ENCODE data around the gene OTX2.

OTX2 gene

GRCh38 chr14:56815745-56816144 is 5.5 kb upstream of the OTX2 start:
- H3K4me3 Mint-ChIP-seq, result no peak overlapping the region
- no peaks in the 10 kb centered on the region for H3K4me1 Mint-ChIP-seq
- no peak for TF ChIP-seq CTCF (IDR thresholded peaks at IDR 0.05; ENCODE audit: unreplicated experiment in 3 of 3)
- no peak overlapping the region for H3K27ac Mint-ChIP-seq
- peaks cover 100% of the 10 kb centered on the region for H3K27me3 Mint-ChIP-seq (ENCODE audit: low read depth)
- no peaks in the 10 kb centered on the region for H3K36me3 Mint-ChIP-seq (ENCODE audit: low read depth)
- peaks cover 2% of the 10 kb centered on the region for H3K9me3 Mint-ChIP-seq

- no peaks in the 10 kb centered on the region for H3K36me3 Mint-ChIP-seq (ENCODE audit: low read depth)
- no peak for TF ChIP-seq CTCF (IDR thresholded peaks at IDR 0.05; ENCODE audit: unreplicated experiment in 3 of 3)
- no peak overlapping the region for H3K4me3 Mint-ChIP-seq
These were observed 4.9 kb upstream of the OTX2 start for GRCh38 chr14:56814969-56815700.

DNA sequence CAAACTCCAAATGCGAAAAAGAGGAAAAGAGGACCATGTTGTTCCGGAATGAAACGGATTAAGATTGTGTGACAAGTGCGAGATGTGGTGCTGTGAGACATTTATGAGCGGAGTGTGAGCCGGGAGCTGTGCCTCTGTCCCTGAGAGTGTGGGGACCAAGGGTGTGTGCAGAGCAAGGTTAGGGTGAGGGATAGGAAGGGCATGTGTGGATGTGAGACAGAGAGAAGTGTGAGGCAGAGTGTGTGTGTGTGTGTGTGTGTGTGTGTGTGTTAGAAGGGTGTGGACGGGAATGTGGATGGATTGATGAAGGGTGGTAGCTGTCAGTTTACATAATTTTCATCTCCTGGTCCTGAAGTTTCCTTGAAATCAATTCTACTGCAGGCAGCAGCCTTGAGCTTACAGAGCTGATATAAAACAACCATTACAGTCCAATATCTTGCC is 4.3 kb upstream of the OTX2 start:
- Mint-ChIP-seq H3K27me3 (ENCODE audit: low read depth) (peaks cover 100% of the 10 kb centered on the region), H3K4me1 (peaks cover 6% of the 10 kb centered on the region)

More at GRCh38 chr14:56814969-56815700, 4.9 kb upstream of the OTX2 start:
- peaks cover 100% of the 10 kb centered on the region for H3K27me3 Mint-ChIP-seq (ENCODE audit: low read depth)
- H3K27ac Mint-ChIP-seq, result no peak overlapping the region
- no peaks in the 10 kb centered on the region for H3K4me1 Mint-ChIP-seq
- H3K9me3 Mint-ChIP-seq, result peaks cover 2% of the 10 kb centered on the region

GRCh38 chr14:56813143-56813551 is 2.9 kb upstream of the OTX2 start:
- no peak overlapping the region for H3K27ac Mint-ChIP-seq
- peaks cover 100% of the 10 kb centered on the region for H3K27me3 Mint-ChIP-seq (ENCODE audit: low read depth)
- no peak overlapping the region for H3K4me3 Mint-ChIP-seq
- H3K36me3 Mint-ChIP-seq (ENCODE audit: low read depth), result no peaks in the 10 kb centered on the region
- H3K9me3 Mint-ChIP-seq, result peaks cover 2% of the 10 kb centered on the region
- TF ChIP-seq CTCF (IDR thresholded peaks at IDR 0.05; ENCODE audit: unreplicated experiment in 3 of 3), result no peak
- peaks cover 14% of the 10 kb centered on the region for H3K4me1 Mint-ChIP-seq

More for the DNA sequence above, 4.3 kb upstream of the OTX2 start:
- Mint-ChIP-seq H3K27ac (no peak overlapping the region), H3K9me3 (peaks cover 2% of the 10 kb centered on the region), H3K4me3 (no peak overlapping the region), H3K36me3 (ENCODE audit: low read depth) (no peaks in the 10 kb centered on the region)
- TF ChIP-seq CTCF (IDR thresholded peaks at IDR 0.05; ENCODE audit: unreplicated experiment in 3 of 3), result no peak

- Mint-ChIP-seq H3K4me1 (peaks cover 16% of the 10 kb centered on the region), H3K27me3 (ENCODE audit: low read depth) (peaks cover 100% of the 10 kb centered on the region), H3K27ac (no peak overlapping the region), H3K36me3 (ENCODE audit: low read depth) (no peaks in the 10 kb centered on the region), H3K4me3 (no peak overlapping the region), H3K9me3 (peaks cover under 1% of the 10 kb centered on the region)
- no peak for TF ChIP-seq CTCF (IDR thresholded peaks at IDR 0.05; ENCODE audit: unreplicated experiment in 3 of 3)
These were observed 2.3 kb upstream of the OTX2 start for GRCh38 chr14:56812364-56813141.
